Hepatocyte (in vitro differentiated cells): Measurements from ENCODE around the gene SPAG16.

Experiments used
- CTCF ChIP-seq: fragments of 200-600 bp; sonication (generic); IDR thresholded peaks from 2 replicates; pipeline ENCODE4 v1.5.1; 2016; ENCODE audit warnings: antibody characterized with exemption, mild to moderate bottlenecking; ENCODE audit not compliant: poor library complexity
- EZH2 ChIP-seq: fragments of 200-600 bp; sonication (generic); IDR thresholded peaks from 2 replicates; pipeline ENCODE4 v1.6.1; 2016; ENCODE audit warnings: antibody characterized with exemption, mild to moderate bottlenecking, borderline replicate concordance

- TF ChIP-seq CTCF (no peak), EZH2 (no peak)
Observed at GRCh38 chr2:214139630-214140284, 855.5 kb downstream of the SPAG16 start.
